A673 (cell line): ENCODE measurements around the gene ATF7IP2. TPM values are rescaled to one million over a fixed set of nuclear protein-coding genes. Genes with fewer than 3 reads are reported as not detected.
"Not testable (repeated sequence)": the region's sequence is repeated elsewhere in the genome, so short reads cannot be mapped to it uniquely, and the experiment has no call there.

Experiments
- BruUV-seq: library from RNA; stranded (reverse); fragments of 400-500 nt; replicated peaks from 2 replicates; lab custom pipeline; 2021; lab: Mats Ljungman, UMichigan
- CTCF ChIA-PET: fragments of 300-600 bp; sonication (Branson Sonifier 250); formaldehyde crosslinking; loops from one replicate; lab custom pipeline; 2022; ENCODE audit warnings: antibody characterized with exemption; lab: Charles Lee
- POLR2A ChIA-PET: fragments of 300-600 bp; sonication (Branson Sonifier 250); formaldehyde crosslinking; loops from one replicate; lab custom pipeline; 2022; ENCODE audit warnings: antibody characterized with exemption; ENCODE audit not compliant: low non-redundant PET; lab: Charles Lee
- DNase-seq: peaks from one replicate; pipeline ENCODE4 v3.0.0-alpha.2; 2015; ENCODE audit warnings: low spot score
- H3K27ac ChIP-seq: fragments of 200-600 bp; sonication (generic); 2 replicates; pipeline ENCODE4 v1.5.1; 2016; ENCODE audit warnings: mixed run types, low read depth, mild to moderate bottlenecking, mixed read lengths, antibody characterized with exemption, low read length; ENCODE audit not compliant: poor library complexity, severe bottlenecking
- H3K27me3 ChIP-seq: fragments of 200-600 bp; sonication (generic); replicated peaks from 2 replicates; pipeline ENCODE4 v1.6.1; 2017; ENCODE audit warnings: mixed run types, low read depth, mild to moderate bottlenecking, mixed read lengths, antibody characterized with exemption, low read length; ENCODE audit not compliant: insufficient read depth, poor library complexity
- H3K36me3 ChIP-seq: fragments of 200-600 bp; sonication (generic); 2 replicates; pipeline ENCODE4 v1.6.1; 2016; ENCODE audit warnings: mixed run types, mild to moderate bottlenecking, mixed read lengths, antibody characterized with exemption, low read length; ENCODE audit not compliant: insufficient read depth, poor library complexity, severe bottlenecking
- H3K4me1 ChIP-seq: fragments of 200-600 bp; sonication (generic); 2 replicates; pipeline ENCODE4 v1.6.1; 2017; ENCODE audit warnings: mixed run types, mild to moderate bottlenecking, mixed read lengths, antibody characterized with exemption, low read length; ENCODE audit not compliant: insufficient read depth, poor library complexity, severe bottlenecking
- H3K4me3 ChIP-seq: fragments of 200-600 bp; sonication (generic); 2 replicates; pipeline ENCODE4 v1.5.1; 2016; ENCODE audit warnings: low read depth, mixed run types, mild to moderate bottlenecking, mixed read lengths, low read length; ENCODE audit not compliant: poor library complexity, severe bottlenecking
- H3K9me3 ChIP-seq: fragments of 200-600 bp; sonication (generic); 2 replicates; pipeline ENCODE4 v1.6.1; 2016; ENCODE audit warnings: mixed run types, low read depth, mild to moderate bottlenecking, mixed read lengths, antibody characterized with exemption, low read length; ENCODE audit not compliant: poor library complexity, severe bottlenecking
- CTCF ChIP-seq: fragments of 300-800, 200-600 bp; sonication (generic); conservative IDR thresholded peaks from 2 replicates; pipeline ENCODE4 v1.5.1; 2017; ENCODE audit warnings: low read depth, mild to moderate bottlenecking, antibody characterized with exemption, low read length, moderate library complexity, mixed read lengths
- EZH2 ChIP-seq: fragments of 200-600 bp; sonication (generic); IDR thresholded peaks from 2 replicates; pipeline ENCODE4 v1.6.1; 2017; ENCODE audit warnings: borderline replicate concordance, low read depth, mild to moderate bottlenecking, mixed read lengths, antibody characterized with exemption, low read length; ENCODE audit not compliant: poor library complexity, severe bottlenecking
- intact Hi-C: fragments of 100-400 bp; cut with micrococcal nuclease; formaldehyde crosslinking; loops from one replicate; pipeline ENCODE4 v1.10.0; 2022; ENCODE audit not compliant: unreplicated experiment
- total RNA-seq: library from RNA; stranded (reverse); gene quantifications from 2 replicates; pipeline ENCODE4 v1.2.3, GENCODE V29; 2021

Gene ATF7IP2
- total RNA-seq, 1 experiment from 2014 or later = 20.9 TPM

GRCh38 chr16:10339777-10340732 lies 45.8 kb upstream of the ATF7IP2 start:
- Histone ChIP-seq H3K4me3 (no peak overlapping the region), H3K4me1 (no peaks in the 10 kb centered on the region), H3K9me3 (no peaks in the 10 kb centered on the region), H3K27ac (no peak overlapping the region), H3K27me3 (no peaks in the 10 kb centered on the region), H3K36me3 (no peaks in the 10 kb centered on the region)
- ChIA-PET CTCF (interaction anchor here (0.6 kb wide), 1 partner anchor 164 kb away, joined by 3 read pairs; no protein-coding TSS in a partner anchor), POLR2A (no interaction called here)
- no peak for DNase-seq
- intact Hi-C loops = no loop called here
- TF ChIP-seq EZH2 (no peak), CTCF (no peak)
- BruUV-seq = no TSS peak

- intact Hi-C loops = no loop called here
- CTCF ChIA-PET = no interaction called here
- no peaks in the 10 kb centered on the region for H3K36me3 ChIP-seq
- no peak overlapping the region for H3K4me3 ChIP-seq
- no peak overlapping the region for H3K27ac ChIP-seq
- H3K27me3 ChIP-seq = no peaks in the 10 kb centered on the region
- H3K9me3 ChIP-seq = no peaks in the 10 kb centered on the region
- BruUV-seq = no TSS peak
- TF ChIP-seq CTCF = no peak
- TF ChIP-seq EZH2 = no peak
- H3K4me1 ChIP-seq = no peaks in the 10 kb centered on the region
- no peak for DNase-seq
- POLR2A ChIA-PET = no interaction called here
Observed at GRCh38 chr16:10343124-10343760, 42.6 kb upstream of the ATF7IP2 start.

- H3K36me3 ChIP-seq, BruUV-seq, DNase-seq, H3K27ac ChIP-seq, H3K4me3 ChIP-seq, CTCF ChIA-PET, intact Hi-C loops, H3K27me3 ChIP-seq, H3K9me3 ChIP-seq, H3K4me1 ChIP-seq, POLR2A ChIA-PET: not testable (repeated sequence)
Observed at GRCh38 chr16:10344699-10345098, 41.2 kb upstream of the ATF7IP2 start.
